Measurements from ENCODE around the gene RTL1.

Gene RTL1

GRCh38 chr14:100903672-100904185 lies at the start of gene RTL1:
RTL1 (minus strand) TSS chr14:100903722; CDS start chr14:100884788, 18,934 bp downstream.
- DNase-seq (ENCODE audit: low read depth in 4 of 4, low spot score in 1 of 4), result no peak

- DNase-seq (ENCODE audit: low read depth in 4 of 4, low spot score in 1 of 4), result no peak
Observed at GRCh38 chr14:100950024-100950423, 46.5 kb upstream of the RTL1 start.

- no peak for DNase-seq (ENCODE audit: low read depth in 4 of 4, low spot score in 1 of 4)
Observed at GRCh38 chr14:100944052-100944451, 40.5 kb upstream of the RTL1 start.

- DNase-seq (ENCODE audit: low read depth in 4 of 4, low spot score in 1 of 4), result no peak
Observed at GRCh38 chr14:100930270-100930669, 26.7 kb upstream of the RTL1 start.

- no peak for DNase-seq (ENCODE audit: low read depth in 4 of 4, low spot score in 1 of 4)
Observed at GRCh38 chr14:100915560-100915959, 12.0 kb upstream of the RTL1 start.

GRCh38 chr14:100914597-100915021 lies 11.1 kb upstream of the RTL1 start:
- DNase-seq (ENCODE audit: low read depth in 4 of 4, low spot score in 1 of 4), result no peak

- DNase-seq (ENCODE audit: low read depth in 4 of 4, low spot score in 1 of 4), result no peak
Observed at GRCh38 chr14:100911665-100912316, 8.3 kb upstream of the RTL1 start.

- DNase-seq (ENCODE audit: low read depth in 4 of 4, low spot score in 1 of 4), result no peak
Observed at GRCh38 chr14:100910888-100911664, 7.6 kb upstream of the RTL1 start.

- no peak for DNase-seq (ENCODE audit: low read depth in 4 of 4, low spot score in 1 of 4)
Observed at GRCh38 chr14:100909439-100909838, 5.9 kb upstream of the RTL1 start.

GRCh38 chr14:100907240-100907639 lies 3.7 kb upstream of the RTL1 start:
- no peak for DNase-seq (ENCODE audit: low read depth in 4 of 4, low spot score in 1 of 4)

GRCh38 chr14:100906420-100906819 lies 2.9 kb upstream of the RTL1 start:
- DNase-seq (ENCODE audit: low read depth in 4 of 4, low spot score in 1 of 4), result no peak

GRCh38 chr14:100905166-100905565 lies 1.6 kb upstream of the RTL1 start:
- no peak for DNase-seq (ENCODE audit: low read depth in 4 of 4, low spot score in 1 of 4)

- DNase-seq (ENCODE audit: low read depth in 4 of 4, low spot score in 1 of 4), result no peak
Observed at GRCh38 chr14:100904307-100905087, 975 bp upstream of the RTL1 start.

GRCh38 chr14:100903134-100903468 lies 421 bp downstream of the RTL1 start:
- DNase-seq (ENCODE audit: low read depth in 4 of 4, low spot score in 1 of 4), result no peak

GRCh38 chr14:100902295-100903133 lies 1.0 kb downstream of the RTL1 start:
- no peak for DNase-seq (ENCODE audit: low read depth in 4 of 4, low spot score in 1 of 4)

- no peak for DNase-seq (ENCODE audit: low read depth in 4 of 4, low spot score in 1 of 4)
Observed at GRCh38 chr14:100901391-100902183, 1.9 kb downstream of the RTL1 start.

GRCh38 chr14:100900837-100901390 lies 2.6 kb downstream of the RTL1 start:
- DNase-seq (ENCODE audit: low read depth in 4 of 4, low spot score in 1 of 4), result no peak

- no peak for DNase-seq (ENCODE audit: low read depth in 4 of 4, low spot score in 1 of 4)
Observed at GRCh38 chr14:100899884-100900771, 3.4 kb downstream of the RTL1 start.

Measured in stimulated activated CD4-positive, alpha-beta T cell treated with anti-CD3 and anti-CD28 coated beads, Interleukin-1b, Interleukin-23, amount 100 ng/mL, for 24 hours (primary cell).